H4 (cell line): Measurements from ENCODE around the gene BIRC2. TPM values are rescaled to one million over a fixed set of nuclear protein-coding genes. Genes with fewer than 3 reads are reported as not detected.
A peak's percentile ranks its signal among the peaks of the same experiment; 100 is the strongest.
"Not testable (repeated sequence)": the region's sequence is repeated elsewhere in the genome, so short reads cannot be mapped to it uniquely, and the experiment has no call there.

Experiments used
- DNase-seq: peaks from one replicate; pipeline ENCODE4 v3.0.0-alpha.2; 2015; ENCODE audit warnings: low spot score
- total RNA-seq: library from RNA; depleted of rRNA; stranded (reverse); fragments of >200 nt; shearing (Covaris generic); gene quantifications from 2 replicates; pipeline ENCODE4 v1.2.3, GENCODE V29; 2014

The BIRC2 gene
- total RNA-seq, 1 experiment from 2014 or later = 41.1 TPM

GRCh38 chr11:102322560-102322959, 24.5 kb upstream of the BIRC2 start:
- DNase-seq = no peak

GRCh38 chr11:102323542-102324251, 23.3 kb upstream of the BIRC2 start:
- DNase-seq = no peak

- DNase-seq = no peak
Measured at GRCh38 chr11:102325088-102325487, 21.9 kb upstream of the BIRC2 start.

- no peak for DNase-seq
Measured at GRCh38 chr11:102328748-102329147, 18.3 kb upstream of the BIRC2 start.

- DNase-seq = no peak
Measured at GRCh38 chr11:102330231-102330630, 16.8 kb upstream of the BIRC2 start.

- DNase-seq = no peak
Measured at GRCh38 chr11:102331341-102331740, 15.7 kb upstream of the BIRC2 start.

- DNase-seq = no peak
Measured at GRCh38 chr11:102332611-102332994, 14.4 kb upstream of the BIRC2 start.

GRCh38 chr11:102338479-102339010, 8.5 kb upstream of the BIRC2 start:
- DNase-seq = no peak

- DNase-seq = not testable (repeated sequence)
Measured at GRCh38 chr11:102341311-102341710, 5.7 kb upstream of the BIRC2 start.

GRCh38 chr11:102341844-102342318, 5.1 kb upstream of the BIRC2 start:
- peak; percentile 82 for DNase-seq

GRCh38 chr11:102343809-102344208, 3.2 kb upstream of the BIRC2 start:
- DNase-seq = no peak

- peak; percentile 31 for DNase-seq
Measured at GRCh38 chr11:102345904-102346303, 1.1 kb upstream of the BIRC2 start.

- DNase-seq = no peak
Measured at GRCh38 chr11:102346456-102346747, 612 bp upstream of the BIRC2 start.

GRCh38 chr11:102347462-102348370, 702 bp downstream of the BIRC2 start:
- no peak for DNase-seq

GRCh38 chr11:102357116-102357515, 10.1 kb downstream of the BIRC2 start:
- DNase-seq = no peak

- no peak for DNase-seq
Measured at GRCh38 chr11:102359372-102359771, 12.4 kb downstream of the BIRC2 start.

GRCh38 chr11:102360681-102361080, 13.7 kb downstream of the BIRC2 start:
- DNase-seq = no peak

- no peak for DNase-seq
Measured at GRCh38 chr11:102361086-102362031, 14.3 kb downstream of the BIRC2 start.

- no peak for DNase-seq
Measured at GRCh38 chr11:102364991-102365390, 18.0 kb downstream of the BIRC2 start.

GRCh38 chr11:102367364-102367763, 20.4 kb downstream of the BIRC2 start:
- DNase-seq = no peak

GRCh38 chr11:102368472-102368871, 21.5 kb downstream of the BIRC2 start:
- no peak for DNase-seq
